T-helper 9 cell (primary cell): ENCODE data around the gene PPP1R9A.
"Not testable (repeated sequence)": the region's sequence is repeated elsewhere in the genome, so short reads cannot be mapped to it uniquely, and the experiment has no call there.

Experiments
- DNase-seq: peaks from one replicate; pipeline ENCODE4 v3.0.0-alpha.2; 2020

Gene PPP1R9A

DNA sequence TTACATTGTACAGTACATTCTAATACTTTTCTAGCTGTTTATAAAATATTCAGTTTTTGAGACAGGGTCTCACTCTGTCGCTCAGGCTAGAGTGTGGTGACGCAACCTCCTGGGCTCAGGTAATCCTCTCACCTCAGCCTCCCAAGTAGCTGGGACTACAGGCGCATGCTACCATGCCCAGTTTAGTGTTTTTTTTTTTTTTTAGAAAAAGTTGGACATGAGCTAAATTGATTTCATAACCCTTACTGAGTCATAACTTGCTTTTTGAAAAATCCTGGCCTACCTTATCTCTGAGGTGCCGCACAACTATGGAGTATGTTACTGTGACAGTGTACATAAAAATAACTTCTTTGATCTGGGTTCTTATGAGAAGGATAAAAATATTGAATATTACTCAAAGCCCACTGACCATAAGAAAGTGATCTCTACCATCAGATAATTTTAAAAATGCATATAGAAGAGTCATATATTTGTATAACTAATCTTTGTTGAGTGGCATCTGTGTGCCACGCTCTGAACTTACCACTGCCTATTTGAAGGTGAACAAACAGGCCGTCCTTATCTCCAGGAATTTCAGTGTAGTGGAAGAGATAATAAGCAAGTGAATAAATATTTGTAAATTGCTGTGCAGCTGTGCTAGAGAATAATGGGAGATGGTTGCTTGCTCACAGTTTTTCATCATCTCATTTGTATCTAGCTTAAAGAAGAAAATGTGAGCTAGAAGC is 73.2 kb downstream of the PPP1R9A start:
- DNase-seq: no peak

DNA sequence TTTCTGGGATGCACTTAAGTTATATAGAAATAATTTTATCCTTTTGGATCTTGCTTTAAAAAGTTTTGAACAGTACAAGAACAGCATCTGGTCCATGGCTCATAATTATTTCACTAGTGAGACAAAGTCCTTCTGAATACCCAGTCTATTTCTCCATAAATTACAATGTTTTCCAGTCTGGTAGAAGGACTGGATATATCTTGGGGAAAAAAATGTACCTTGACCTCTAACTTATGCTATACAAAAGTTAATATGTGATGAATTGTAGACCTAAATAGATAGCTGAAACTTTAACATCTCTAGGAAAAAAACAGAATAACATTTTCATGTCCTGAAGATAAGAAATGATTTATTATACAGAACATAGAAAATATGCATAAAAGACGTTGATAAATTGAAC is 88.5 kb downstream of the PPP1R9A start:
- no peak for DNase-seq

DNA sequence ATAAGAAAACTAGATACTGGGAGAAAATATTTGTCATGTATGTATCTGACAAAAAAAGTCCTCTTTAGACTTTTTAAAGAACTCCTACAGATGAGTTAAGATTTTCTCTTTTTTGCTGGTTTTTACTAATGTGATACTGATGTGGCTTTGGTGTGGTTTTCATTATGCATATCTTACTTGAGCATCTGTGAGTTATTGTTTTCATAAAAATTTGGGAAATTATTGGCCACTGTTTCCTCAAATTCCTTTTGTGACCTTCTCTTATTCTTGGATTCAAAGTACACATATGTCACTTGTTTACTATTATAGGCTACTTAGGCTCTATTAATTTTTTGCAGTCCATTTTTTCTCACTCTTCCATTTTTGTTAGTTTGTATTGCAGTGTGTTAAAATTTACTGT is 89.0 kb downstream of the PPP1R9A start:
- DNase-seq: no peak

DNA sequence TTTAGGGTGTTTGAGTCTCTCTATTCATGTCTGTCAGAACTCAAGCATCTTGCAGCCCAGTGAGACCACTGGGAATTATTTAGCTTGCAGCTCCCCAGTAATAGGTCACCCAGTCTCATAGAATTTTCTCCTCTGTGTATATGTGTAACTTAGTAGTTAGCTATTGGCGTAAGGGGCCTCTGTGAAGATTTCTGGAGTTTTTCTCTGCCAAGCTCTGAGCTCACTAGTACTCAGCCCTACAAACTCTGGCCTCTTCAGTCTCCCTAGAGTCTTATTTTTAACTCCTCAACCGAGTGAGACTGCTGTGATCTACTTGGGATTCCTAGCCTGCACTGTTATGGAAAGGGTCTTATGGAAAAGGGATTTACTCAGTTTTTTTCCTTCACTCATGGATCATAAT is 90.2 kb downstream of the PPP1R9A start:
- no peak for DNase-seq

DNA sequence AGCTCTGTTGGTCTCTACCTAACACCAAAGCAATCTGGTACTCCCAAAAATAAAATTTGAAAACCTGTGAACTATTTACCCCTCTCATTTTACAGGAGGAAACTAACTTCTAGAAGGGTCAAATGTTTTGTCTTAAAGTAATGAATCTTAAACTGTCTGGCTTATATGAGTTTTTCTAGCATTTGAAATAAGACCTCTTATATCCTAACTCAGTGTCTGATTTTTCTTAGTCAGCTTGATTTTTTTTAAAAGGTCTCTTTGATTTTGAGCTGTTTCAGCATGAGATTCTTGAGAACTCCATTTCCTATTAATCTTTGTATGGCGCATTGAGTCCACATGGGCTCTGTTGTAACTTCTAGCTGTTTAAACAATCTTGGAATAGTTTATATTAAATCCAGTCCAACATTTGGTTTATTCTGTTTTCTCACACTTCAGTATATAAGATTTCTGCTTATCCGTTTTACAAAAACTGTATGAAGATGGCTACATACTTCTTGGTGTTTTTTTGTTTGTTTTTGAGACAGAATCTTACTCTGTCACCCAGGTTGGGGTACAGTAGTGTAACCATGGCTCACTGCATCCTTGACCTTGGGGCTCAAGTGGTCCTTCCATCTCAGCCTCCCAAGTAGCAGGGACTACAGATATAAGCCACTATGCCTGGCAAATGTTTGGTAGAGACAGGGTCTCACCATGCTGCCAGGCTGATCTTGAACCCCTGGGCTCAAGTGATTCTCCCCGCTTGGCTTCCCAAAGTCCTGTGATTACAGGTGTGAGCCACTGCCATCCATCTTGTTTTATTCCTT is 91.1 kb downstream of the PPP1R9A start:
- no peak for DNase-seq

DNA sequence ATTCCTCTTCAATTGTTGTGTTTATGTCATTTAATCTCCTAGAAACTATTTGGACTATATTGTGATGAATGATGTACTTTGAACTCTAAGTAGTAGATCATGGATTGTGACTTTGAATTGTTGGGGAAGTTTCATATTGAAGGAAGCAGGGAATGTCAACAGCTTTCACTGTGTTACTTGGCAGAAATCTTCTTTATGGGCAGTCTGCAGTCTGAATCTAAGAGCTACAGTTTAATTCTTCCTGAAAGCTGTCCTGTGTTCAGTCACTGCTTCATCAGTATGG is 91.6 kb downstream of the PPP1R9A start:
- DNase-seq: no peak

DNA sequence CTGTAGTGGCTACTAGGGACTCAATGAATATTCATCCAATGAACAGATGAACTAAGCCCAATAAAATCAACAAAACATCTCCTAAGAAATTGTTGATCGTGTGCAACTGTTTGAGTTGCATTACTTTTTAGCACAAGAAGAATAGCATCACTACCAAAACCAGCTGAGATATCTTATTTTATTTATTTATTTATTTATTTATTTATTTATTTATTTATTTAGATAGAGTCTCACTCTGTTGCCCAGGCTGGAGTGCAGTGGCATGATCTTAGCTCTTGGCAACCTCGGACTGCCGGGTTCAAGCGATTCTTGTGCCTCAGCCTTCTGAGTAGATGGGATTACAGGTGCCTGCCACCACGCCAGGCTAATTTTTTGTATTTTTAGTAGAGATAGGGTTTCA is 92.2 kb downstream of the PPP1R9A start:
- not testable (repeated sequence) for DNase-seq

DNA sequence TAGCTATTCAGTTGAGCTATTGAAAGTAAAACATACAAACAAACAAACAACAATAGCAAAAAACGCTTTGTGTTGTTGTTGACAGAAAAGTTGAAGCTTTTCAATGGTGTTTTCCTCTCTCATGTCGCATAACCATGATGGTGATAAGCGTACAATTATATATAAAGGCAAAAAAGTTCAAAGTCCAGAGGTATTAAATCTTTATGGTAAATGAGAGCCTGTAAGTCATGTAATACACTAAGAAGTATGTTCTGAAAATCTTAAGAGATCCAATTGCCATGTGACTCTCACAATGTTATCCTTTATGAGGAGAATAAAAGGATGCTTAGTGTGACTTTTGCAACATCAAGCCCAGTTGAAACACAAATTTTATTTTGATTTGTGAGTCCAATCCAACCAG is 93.9 kb downstream of the PPP1R9A start:
- DNase-seq: no peak

DNA sequence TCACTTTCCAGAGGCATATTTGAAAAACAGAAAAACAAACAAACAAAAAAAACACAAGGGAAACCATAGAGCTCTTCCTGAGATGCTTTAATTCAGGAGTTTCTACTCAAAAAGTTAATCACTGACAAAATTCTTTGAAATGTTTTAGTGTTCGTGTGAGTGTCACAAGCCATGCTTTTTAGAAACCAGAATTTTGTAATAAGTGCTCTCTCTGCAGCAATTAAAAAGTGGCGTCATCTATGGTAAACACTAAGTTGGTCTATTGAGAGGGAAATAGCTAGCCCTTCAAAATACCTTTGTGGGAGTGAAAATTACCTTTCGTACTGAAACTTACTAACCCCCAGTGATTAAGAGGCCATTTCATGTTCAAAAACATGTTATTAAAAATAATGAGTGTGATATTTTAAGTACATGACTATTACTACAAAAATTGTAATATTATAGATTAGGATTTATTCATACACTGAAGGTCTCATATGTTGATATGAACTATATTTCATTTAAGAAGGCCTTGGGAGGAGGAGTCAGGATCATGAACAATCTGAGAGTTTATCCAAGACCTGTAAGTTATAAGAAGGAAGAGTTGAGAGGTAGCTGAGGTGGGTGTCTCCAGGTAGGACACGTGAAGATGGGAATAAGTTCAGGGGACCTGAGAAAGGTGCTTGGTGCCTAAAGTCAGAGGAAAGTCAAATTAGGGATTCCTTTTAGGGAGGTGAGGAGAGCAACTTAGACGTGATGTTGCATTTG is 94.6 kb downstream of the PPP1R9A start:
- DNase-seq: no peak

DNA sequence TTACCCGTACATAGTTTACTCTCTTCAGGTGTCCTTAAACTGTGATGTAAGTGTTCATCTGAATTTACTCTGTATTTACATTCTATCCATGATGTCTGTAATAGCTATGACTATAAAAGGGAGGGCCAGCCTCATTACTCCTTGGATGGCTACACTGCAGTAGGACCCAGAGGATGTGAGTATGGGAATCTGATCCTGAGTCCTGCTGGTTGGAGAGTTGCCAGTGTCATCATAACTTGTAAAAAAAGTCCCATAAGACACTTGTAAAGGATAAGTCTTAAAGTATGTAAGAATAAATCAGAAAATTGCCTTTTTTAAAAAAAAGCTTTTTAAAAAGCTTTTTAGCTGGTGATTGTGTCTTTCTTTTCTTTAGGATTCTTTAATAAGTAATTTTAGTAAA is 95.4 kb downstream of the PPP1R9A start:
- DNase-seq: no peak

DNA sequence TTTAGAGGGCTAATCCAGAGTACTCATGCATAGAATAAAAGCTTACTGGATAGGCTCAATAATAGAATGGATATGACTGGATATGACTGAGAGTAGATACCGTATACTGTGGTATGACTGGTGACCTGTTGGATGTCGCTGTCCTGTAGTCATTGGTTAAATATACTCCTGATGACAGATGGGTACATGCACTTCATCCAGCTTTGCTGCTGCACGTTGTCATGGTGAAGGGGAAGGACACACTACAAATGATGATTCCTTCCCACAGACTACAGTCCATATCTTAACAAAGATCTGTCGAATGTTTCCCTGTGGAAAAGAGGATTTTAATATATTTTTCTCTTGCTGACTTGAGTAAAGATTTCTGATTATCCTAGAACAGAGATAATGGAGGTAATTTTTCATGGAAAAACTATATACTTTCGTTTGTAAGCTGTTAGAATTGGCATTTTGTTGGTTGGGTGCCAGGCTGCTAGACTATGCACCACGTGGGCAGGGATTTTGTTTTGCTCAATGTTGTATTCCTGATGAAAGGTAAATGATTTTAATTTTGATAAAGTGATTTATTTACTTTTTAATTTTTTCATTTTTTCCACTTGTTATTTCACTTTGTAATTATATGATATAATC is 97.3 kb downstream of the PPP1R9A start:
- DNase-seq: no peak

DNA sequence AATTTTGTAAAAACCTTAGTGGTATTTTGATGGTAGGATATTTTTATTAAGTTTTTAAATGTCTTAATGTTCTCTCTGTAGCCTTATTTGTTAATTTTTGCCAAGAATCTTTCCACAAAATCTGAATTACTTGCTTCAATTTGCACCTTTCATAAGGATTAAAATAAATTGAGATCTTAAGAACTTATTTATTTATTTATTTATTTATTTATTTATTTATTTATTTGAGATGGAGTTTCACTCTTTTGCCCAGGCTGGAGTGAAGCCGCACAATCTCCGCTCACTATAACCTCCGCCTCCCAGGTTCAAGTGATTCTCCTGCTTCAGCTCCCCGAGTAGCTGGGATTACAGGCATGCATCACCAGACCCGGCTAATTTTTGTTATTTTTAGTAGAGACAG is 98.6 kb downstream of the PPP1R9A start:
- DNase-seq: no peak

DNA sequence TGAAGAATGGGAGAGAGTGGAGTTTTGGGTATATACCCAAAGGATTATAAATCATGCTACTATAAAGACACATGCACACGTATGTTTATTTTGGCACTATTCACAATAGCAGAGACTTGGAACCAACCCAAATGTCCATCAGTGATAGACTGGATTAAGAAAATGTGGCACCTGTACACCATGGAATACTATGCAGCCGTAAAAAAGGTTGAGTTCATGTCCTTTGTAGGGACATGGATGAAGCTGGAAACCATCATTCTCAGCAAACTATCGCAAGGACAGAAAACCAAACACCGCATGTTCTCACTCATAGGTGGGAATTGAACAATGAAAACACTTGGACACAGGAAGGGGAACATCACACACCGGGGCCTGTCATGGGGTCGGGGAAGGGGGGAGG is 101.4 kb downstream of the PPP1R9A start:
- DNase-seq: not testable (repeated sequence)

DNA sequence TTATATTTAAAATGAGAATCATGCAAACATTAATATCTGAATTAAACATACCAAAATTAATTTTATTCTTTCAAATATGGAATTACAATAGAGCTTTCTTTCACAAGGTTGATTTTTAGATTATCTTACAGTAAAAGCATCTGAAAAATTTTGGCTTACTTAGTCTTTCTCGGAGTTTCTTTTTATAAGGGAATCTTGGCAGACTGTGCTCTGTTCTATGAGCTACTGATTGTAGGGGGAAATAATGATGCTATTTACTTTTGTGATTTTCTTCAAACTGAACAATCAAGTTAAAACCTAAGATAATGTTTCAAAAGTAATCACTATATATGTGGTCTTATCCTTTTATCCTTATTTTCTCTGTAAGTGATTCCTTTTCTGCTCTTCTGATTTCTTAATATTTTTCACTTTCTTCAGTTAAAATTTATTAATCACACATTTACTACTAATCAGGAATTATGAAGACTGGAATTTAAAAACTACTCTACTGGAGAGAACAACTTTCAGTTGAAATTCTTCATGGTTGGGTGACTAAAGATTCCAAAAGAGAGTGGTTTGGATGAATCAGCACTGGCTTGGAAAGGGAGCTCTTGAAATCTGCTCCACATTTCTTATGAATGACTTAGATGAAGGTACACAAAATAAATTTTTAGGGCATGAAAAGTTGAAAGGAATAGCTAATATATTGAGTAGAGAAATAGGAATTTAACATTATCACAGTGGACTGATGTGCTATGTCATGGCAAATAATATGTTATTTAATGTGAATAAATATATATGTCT is 103.9 kb downstream of the PPP1R9A start:
- no peak for DNase-seq

DNA sequence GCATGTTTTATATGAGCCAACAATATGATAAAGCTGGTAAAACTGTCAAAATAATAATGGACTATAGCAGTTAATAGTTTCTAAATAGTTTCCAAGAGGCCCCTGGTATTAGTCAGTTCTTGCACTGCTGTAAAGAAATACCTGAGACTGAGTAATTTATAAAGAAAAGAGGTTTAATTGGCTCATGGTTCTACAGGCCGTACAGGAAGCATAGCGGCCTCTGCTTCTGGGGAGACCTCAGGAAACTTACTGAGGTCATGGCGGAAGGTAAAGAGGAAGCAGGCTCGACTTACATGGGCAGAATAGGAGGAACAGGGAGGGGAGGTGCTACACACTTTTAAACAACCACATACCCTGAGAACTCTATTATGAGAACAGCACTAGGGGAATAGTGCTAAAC is 104.6 kb downstream of the PPP1R9A start:
- DNase-seq: no peak

DNA sequence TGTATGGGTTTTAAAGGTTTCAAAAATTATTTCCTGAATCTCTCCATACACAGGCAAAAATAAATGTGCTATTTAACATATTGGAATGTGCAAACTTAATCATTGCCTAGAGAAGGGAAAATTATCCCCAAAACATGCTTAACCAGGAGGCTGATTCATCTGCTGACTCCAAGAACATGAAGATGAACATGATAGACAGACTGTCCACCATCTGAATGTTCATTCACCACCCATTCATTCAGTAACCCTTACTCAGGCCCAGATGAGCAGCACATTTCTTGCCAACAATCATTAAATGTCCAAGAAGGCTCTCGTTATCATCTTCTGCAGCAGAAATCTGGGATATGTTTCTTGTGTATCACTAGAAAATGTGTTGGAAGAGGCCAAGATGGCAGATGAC is 110.6 kb downstream of the PPP1R9A start:
- no peak for DNase-seq

DNA sequence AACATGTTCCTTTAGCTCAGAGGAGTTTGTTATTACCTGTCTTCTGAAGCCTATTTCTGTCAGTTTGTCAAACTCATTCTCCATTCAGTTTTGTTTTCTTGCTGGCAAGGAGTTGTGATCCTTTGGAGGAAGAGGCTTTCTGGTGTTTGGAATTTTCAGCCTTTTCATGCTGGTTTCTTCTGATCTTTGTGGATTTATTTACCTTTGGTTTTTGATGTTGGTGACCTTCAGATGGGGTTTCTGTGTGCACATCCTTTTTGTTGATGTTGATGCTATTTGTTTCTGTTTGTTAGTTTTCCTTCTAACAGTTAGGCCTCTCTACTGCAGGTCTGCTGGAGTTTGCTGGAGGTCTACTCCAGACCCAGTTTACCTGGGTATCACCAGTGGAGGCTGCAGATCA is 118.6 kb downstream of the PPP1R9A start:
- no peak for DNase-seq

DNA sequence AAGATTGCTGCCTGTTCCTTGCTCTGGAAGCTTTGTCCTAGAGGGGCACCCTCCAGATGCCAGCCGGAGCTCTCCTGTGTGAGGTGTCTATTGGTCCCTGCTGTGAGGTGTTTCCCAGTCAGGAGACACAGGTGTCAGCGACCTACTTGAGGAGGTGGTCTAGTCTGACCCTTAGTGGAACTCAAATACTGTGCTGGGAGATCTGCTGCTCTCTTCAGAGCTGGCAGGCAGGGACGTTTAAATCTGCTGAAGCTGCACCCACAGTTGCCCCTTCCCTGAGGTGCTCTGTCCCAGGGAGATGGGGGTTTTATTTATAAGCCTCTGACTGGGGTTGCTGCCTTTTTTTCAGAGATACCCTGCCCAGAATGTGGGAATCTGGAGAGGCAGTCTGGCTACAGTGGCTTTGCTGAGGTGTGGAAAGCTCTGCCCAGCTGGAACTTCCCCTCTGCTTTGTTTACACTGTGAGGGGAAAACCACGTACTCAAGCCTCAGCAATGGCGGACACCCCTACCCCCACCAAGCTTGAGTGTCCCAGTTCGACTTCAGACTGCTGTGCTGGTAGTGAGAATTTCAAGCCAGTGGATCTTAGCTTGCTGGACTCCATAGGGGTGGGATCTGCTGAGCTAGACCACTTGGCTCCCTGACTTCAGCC is 119.2 kb downstream of the PPP1R9A start:
- DNase-seq: no peak

DNA sequence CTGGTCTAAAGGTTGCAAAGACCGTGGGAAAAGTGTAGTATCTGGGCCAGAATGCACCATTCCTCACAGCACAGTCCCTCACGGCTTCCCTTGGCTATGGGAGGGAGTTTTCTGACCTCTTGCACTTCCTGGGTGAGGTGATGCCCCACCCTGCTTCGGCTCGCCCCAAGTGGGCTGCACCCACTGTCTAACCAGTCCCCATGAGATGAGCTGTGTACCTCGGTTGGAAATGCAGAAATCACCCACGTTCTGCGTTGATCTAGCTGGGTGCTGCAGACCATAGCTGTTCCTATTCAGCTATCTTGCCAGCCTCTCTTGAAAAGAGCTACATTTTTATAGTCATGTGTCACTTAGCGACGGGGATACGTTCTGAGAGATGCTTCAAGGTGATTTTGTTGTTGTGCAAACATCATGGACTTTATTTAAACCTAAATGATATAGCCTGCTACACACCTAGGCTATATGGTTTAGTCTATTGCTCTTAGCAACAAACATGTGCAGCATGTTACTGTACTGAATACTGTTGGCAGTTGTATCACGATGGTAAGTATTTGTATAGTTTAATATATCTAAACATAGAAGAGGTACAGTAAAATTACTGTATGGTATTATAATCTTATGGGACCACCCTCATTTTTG is 120.0 kb downstream of the PPP1R9A start:
- no peak for DNase-seq

DNA sequence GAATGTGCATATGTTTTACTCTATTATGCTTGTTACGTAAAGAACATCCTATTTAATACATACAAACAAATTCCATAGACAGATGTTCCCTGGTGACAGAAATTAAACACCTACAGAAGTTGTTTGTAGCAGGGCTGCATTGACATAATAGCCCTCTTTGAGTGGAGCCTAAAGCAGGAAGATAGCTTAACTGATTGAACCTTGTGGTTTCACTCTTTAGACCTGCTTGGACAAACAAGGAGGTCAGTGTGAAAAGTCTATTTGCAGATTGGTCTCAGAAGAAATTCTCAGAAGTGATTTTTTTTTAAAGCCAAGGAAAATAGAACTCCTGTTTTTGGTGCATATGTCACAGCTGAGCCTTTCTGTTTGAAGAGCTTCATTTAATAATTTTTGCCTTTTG is 121.3 kb downstream of the PPP1R9A start:
- no peak for DNase-seq

DNA sequence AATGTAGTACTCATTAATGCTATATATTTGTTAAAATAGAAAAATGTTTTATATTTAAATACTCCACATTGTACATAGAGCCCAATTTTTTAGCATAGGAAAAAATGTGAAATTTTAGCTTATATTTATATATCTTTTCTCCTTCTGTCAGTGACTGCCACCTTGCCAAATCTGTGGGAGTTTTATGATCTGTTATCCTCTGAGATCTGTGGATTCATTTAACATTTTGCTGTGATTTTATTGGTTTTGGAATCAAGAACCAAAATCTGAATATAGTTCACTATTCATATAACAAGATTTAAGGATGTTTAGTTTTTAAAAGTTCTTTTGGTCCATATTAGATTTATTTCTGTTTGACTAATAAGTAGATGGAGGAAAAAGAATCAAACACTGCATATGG is 127.9 kb downstream of the PPP1R9A start:
- DNase-seq: no peak

DNA sequence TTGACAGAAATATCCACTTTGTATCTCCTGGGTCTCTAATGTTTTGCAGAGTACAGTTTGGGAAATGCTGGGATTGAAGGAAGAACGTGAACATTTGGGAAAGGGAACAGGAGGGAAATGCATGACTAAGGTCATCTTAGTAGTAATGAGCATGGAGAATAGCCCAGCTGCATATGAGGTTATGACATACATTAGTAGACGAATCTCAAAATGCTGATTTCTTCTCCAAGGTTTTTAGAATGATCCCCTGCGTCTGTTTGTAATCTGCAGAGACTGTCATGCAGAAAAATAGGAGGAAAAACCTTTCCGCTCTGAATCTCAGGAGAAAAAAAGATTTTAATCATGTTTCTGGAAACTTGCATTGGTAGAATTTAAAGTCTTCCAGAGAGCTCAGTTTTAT is 133.6 kb downstream of the PPP1R9A start:
- DNase-seq: no peak
